Measurements from ENCODE around the gene TMEM40.

TMEM40 gene, protein sequence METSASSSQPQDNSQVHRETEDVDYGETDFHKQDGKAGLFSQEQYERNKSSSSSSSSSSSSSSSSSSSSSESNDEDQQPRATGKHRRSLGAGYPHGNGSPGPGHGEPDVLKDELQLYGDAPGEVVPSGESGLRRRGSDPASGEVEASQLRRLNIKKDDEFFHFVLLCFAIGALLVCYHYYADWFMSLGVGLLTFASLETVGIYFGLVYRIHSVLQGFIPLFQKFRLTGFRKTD

DNA sequence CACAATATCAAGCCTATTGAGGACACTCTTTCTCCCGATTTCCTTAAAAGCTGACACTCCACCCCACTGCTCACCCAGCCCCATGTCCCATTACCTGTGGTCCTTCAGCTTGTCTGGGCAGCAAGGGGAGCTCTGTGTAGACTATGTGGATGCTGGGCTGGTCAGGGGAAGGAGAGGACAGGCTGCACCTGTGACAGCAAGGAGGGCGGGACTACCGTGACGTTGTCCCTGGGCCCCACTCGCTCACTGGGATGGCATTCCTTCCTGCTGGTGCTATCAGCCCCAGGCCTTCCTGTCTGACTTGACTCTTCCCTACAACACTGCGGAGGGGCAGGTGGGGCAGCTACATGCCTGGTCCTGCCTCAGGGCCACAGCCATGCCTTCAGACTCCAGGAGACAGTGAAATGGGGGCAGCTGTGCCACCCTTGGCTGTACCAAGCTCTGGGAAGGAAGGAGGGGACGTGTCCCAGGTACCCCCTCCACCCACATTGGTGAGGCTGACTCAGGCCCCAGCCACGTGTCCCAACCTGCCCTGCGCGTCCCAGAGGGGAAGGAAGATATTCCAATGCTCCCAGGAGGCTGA, at the start of gene TMEM40:
TMEM40 (minus strand) TSS at position 163 of the 583 bp plus-strand sequence. CDS start 9,427 bp downstream, outside the sequence.
- peaks cover 9% of the 10 kb centered on the region for H3K27me3 Mint-ChIP-seq
- intact Hi-C loops (cut with micrococcal nuclease): no loop called here
- no peak within 1 kb of the TSS for H3K27ac Mint-ChIP-seq
- H3K4me3 Mint-ChIP-seq: no peak within 1 kb of the TSS
- H3K36me3 Mint-ChIP-seq (ENCODE audit: low read depth): no peaks in the 10 kb centered on the region
- H3K9me3 Mint-ChIP-seq: no peaks in the 10 kb centered on the region
- H3K4me1 Mint-ChIP-seq (ENCODE audit: low read depth): no peaks in the 10 kb centered on the region

DNA sequence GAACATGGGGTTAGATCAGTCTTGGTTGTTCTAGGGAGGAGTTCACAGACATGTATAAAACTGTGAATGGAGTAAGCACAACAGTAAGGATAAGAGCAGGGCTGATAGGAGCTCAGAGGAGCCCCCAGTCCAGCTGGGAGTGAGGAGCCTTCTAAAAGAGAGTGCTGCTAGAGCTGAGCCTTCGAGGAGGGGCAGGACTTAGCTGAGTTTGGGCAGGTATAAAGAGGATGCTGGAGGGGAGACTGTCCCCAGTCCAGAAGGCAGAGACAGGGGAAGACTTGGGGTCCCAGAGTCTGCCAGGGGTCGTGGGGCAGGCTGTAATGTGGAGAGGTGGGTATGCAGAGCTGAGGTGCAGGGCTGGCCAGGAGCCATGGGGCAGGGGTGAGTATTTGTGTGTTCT, 49.5 kb upstream of the TMEM40 start:
- peaks cover 17% of the 10 kb centered on the region for H3K27me3 Mint-ChIP-seq
- no peaks in the 10 kb centered on the region for H3K36me3 Mint-ChIP-seq (ENCODE audit: low read depth)
- H3K4me3 Mint-ChIP-seq: no peak overlapping the region
- intact Hi-C loops (cut with micrococcal nuclease): no loop called here
- no peaks in the 10 kb centered on the region for H3K9me3 Mint-ChIP-seq
- H3K27ac Mint-ChIP-seq: no peak overlapping the region
- peaks cover 6% of the 10 kb centered on the region for H3K4me1 Mint-ChIP-seq (ENCODE audit: low read depth)

GRCh38 chr3:12807601-12808359, 48.7 kb upstream of the TMEM40 start:
- peaks cover 6% of the 10 kb centered on the region for H3K4me1 Mint-ChIP-seq (ENCODE audit: low read depth)
- no peak overlapping the region for H3K27ac Mint-ChIP-seq
- peaks cover 17% of the 10 kb centered on the region for H3K27me3 Mint-ChIP-seq
- intact Hi-C loops (cut with micrococcal nuclease): no loop called here
- H3K4me3 Mint-ChIP-seq: no peak overlapping the region
- no peaks in the 10 kb centered on the region for H3K36me3 Mint-ChIP-seq (ENCODE audit: low read depth)
- no peaks in the 10 kb centered on the region for H3K9me3 Mint-ChIP-seq

DNA sequence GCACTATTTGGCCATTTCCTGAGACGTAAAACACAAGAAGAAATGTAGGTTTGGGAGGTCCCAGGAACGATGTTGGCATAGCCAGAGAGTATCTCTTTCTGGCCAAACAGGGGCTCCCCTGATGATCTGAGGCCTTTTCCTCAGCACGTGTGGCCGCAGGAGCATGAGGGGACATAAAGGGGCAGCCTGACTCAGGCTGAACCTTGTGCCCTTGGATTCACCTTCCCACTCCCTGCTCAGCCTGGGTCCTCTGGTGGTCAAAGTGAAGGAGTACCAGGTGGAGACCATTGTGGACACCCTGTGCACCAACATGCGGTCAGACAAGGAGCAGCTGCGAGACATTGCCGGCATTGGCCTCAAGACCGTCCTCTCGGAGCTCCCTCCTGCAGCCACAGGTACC, 48.0 kb upstream of the TMEM40 start:
- H3K4me1 Mint-ChIP-seq (ENCODE audit: low read depth): peaks cover 6% of the 10 kb centered on the region
- H3K36me3 Mint-ChIP-seq (ENCODE audit: low read depth): no peaks in the 10 kb centered on the region
- H3K4me3 Mint-ChIP-seq: no peak overlapping the region
- peaks cover 17% of the 10 kb centered on the region for H3K27me3 Mint-ChIP-seq
- intact Hi-C loops (cut with micrococcal nuclease): no loop called here
- no peaks in the 10 kb centered on the region for H3K9me3 Mint-ChIP-seq
- no peak overlapping the region for H3K27ac Mint-ChIP-seq

DNA sequence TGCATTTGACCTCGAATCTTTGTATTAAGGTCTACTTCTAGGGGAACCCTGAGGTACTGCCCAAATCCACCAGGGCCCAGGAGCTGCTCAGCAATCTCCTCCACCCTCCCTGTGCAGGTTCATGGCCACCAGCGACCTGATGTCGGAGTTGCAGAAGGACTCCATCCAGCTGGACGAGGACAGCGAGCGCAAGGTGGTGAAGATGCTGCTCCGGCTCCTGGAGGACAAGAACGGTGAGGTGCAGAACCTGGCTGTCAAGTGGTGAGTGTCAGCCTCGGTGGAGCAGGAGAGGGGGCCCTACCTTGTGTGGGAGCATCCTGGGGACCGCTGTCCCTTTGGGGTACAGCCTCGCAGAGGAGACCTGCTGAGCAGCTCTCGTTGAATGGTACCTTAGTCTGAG, 44.3 kb upstream of the TMEM40 start:
- peaks cover 5% of the 10 kb centered on the region for H3K27me3 Mint-ChIP-seq
- H3K4me3 Mint-ChIP-seq: no peak overlapping the region
- H3K36me3 Mint-ChIP-seq (ENCODE audit: low read depth): no peaks in the 10 kb centered on the region
- intact Hi-C loops (cut with micrococcal nuclease): no loop called here
- no peak overlapping the region for H3K27ac Mint-ChIP-seq
- no peaks in the 10 kb centered on the region for H3K4me1 Mint-ChIP-seq (ENCODE audit: low read depth)
- no peaks in the 10 kb centered on the region for H3K9me3 Mint-ChIP-seq

DNA sequence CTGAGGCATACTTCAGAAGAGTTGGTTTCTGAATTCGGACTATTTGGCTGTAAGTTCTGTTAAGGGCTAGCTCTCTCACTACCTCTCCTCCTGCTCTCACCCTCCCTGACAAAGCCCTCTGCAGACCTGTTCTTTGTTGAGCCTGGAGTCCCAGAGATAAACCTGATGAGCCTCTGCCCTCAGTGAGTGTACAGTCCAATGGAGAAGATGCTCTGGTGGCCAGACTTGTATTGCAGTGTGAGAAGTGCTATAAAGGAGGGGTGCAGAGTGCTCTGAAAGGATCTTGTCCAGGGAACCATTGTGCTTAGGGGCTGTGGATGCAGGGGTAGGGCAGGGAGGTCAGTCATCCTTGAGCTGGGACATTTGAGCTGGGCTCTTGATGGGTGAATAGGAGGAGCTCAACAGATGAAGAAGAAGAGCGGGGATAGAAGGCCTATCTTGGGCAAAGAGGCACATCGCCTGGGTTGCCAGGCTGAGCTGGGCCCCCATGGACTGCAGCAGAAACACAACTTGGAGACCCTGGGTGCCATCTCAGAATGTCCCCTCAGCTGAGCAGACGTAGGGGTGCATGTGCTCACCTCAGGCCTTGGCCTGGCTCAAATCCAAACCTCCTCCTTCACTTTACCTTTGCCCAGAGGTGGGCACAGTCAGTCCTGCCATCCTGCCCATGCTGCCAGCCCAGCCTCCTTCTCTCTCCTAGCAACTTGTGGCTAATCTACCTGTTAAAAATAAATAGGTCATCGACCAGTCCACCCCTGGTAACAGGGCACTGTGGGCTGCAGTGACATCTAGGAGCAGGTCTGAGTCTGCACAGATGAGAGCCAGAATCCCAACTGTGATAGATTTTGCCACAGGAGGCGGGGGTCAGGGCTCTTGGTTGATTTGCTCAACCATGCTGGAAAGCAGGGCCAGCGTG, 40.7 kb upstream of the TMEM40 start:
- Mint-ChIP-seq H3K36me3 (ENCODE audit: low read depth) (no peaks in the 10 kb centered on the region), H3K4me1 (ENCODE audit: low read depth) (peaks cover 6% of the 10 kb centered on the region), H3K27me3 (peaks cover 33% of the 10 kb centered on the region), H3K9me3 (no peaks in the 10 kb centered on the region), H3K4me3 (no peak overlapping the region), H3K27ac (no peak overlapping the region)
- intact Hi-C loops (cut with micrococcal nuclease): no loop called here

GRCh38 chr3:12798559-12799179, 39.6 kb upstream of the TMEM40 start:
- Mint-ChIP-seq H3K9me3 (no peaks in the 10 kb centered on the region), H3K36me3 (ENCODE audit: low read depth) (no peaks in the 10 kb centered on the region), H3K27ac (no peak overlapping the region), H3K27me3 (peaks cover 40% of the 10 kb centered on the region), H3K4me1 (ENCODE audit: low read depth) (peaks cover 6% of the 10 kb centered on the region), H3K4me3 (no peak overlapping the region)
- intact Hi-C loops (cut with micrococcal nuclease): no loop called here

GRCh38 chr3:12797892-12798558, 39.0 kb upstream of the TMEM40 start:
- no peak overlapping the region for H3K4me3 Mint-ChIP-seq
- no peaks in the 10 kb centered on the region for H3K36me3 Mint-ChIP-seq (ENCODE audit: low read depth)
- intact Hi-C loops (cut with micrococcal nuclease): no loop called here
- H3K27ac Mint-ChIP-seq: no peak overlapping the region
- no peaks in the 10 kb centered on the region for H3K9me3 Mint-ChIP-seq
- peaks cover 40% of the 10 kb centered on the region for H3K27me3 Mint-ChIP-seq
- peaks cover 6% of the 10 kb centered on the region for H3K4me1 Mint-ChIP-seq (ENCODE audit: low read depth)

- H3K4me3 Mint-ChIP-seq: no peak overlapping the region
- peaks cover 40% of the 10 kb centered on the region for H3K27me3 Mint-ChIP-seq
- no peaks in the 10 kb centered on the region for H3K36me3 Mint-ChIP-seq (ENCODE audit: low read depth)
- H3K4me1 Mint-ChIP-seq (ENCODE audit: low read depth): peaks cover 6% of the 10 kb centered on the region
- intact Hi-C loops (cut with micrococcal nuclease): no loop called here
- H3K9me3 Mint-ChIP-seq: no peaks in the 10 kb centered on the region
- H3K27ac Mint-ChIP-seq: no peak overlapping the region
Observed at GRCh38 chr3:12797124-12797891, 38.2 kb upstream of the TMEM40 start.

DNA sequence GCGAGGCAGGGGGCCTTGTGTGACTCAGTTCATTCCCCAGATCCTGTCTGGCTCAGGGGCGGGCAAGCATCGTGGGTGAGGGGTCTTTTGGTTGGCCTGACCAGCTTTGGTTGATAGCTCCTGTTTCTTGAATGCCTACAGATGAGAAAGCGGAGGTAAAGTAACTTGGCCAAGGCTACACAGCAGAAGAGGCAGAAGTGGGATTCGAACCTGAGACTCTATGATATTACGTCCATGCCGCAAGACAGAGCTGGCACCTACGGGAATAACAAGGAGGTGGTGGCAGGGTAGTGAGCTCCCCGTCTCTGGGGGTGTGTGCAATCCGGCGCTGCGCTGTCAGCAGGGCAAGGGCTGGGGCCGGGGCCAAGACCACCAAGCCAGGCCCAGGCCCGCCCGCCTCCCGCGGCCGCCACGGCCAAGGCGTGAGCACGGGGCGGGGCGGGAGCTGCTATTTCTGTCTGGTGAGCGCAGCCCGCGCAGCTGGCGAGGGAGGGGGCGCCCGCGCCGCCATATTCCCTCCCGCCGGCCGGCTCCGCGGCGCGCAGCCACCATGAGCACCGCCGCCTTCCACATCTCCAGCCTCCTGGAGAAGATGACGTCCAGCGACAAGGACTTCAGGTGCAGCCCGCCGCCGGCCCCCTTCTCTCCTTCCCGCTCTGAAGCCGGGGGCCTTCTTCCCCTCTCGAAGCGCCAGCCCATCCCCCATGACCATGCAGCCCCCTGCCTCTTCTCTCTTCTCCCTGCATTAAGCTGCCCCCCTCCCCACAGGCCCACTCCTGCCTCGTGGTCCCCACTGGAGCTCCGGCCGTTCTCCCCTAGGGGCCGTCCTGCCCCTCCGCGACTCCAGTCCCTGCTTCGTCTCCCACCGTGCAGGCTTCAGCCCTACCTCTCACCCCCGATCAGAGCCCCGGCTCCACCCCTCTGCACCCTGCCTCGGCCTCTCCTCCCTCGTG, 37.4 kb upstream of the TMEM40 start, which contains the start of gene CAND2:
CAND2 (plus strand) TSS at position 510 of the 953 bp plus-strand sequence; CDS start at position 551, 41 bp downstream.
- Mint-ChIP-seq H3K27ac (no peak within 1 kb of the TSS), H3K4me3 (peak within 1 kb of the TSS; percentile 59), H3K4me1 (ENCODE audit: low read depth) (peaks cover 7% of the 10 kb centered on the region), H3K36me3 (ENCODE audit: low read depth) (no peaks in the 10 kb centered on the region), H3K27me3 (peaks cover 40% of the 10 kb centered on the region), H3K9me3 (no peaks in the 10 kb centered on the region)
- intact Hi-C loops (cut with micrococcal nuclease): no loop called here

GRCh38 chr3:12793701-12794100, 34.6 kb upstream of the TMEM40 start:
- no peak overlapping the region for H3K4me3 Mint-ChIP-seq
- peaks cover 42% of the 10 kb centered on the region for H3K27me3 Mint-ChIP-seq
- intact Hi-C loops (cut with micrococcal nuclease): no loop called here
- H3K9me3 Mint-ChIP-seq: no peaks in the 10 kb centered on the region
- H3K4me1 Mint-ChIP-seq (ENCODE audit: low read depth): peaks cover 11% of the 10 kb centered on the region
- no peak overlapping the region for H3K27ac Mint-ChIP-seq
- H3K36me3 Mint-ChIP-seq (ENCODE audit: low read depth): no peaks in the 10 kb centered on the region
